NCI-H146 (cell line): ENCODE results near the gene CFAP221.

ENCODE experiments used
- DNase-seq: peaks from one replicate; lab custom pipeline; 2025; lab: John Stamatoyannopoulos, UW

Gene CFAP221

DNA sequence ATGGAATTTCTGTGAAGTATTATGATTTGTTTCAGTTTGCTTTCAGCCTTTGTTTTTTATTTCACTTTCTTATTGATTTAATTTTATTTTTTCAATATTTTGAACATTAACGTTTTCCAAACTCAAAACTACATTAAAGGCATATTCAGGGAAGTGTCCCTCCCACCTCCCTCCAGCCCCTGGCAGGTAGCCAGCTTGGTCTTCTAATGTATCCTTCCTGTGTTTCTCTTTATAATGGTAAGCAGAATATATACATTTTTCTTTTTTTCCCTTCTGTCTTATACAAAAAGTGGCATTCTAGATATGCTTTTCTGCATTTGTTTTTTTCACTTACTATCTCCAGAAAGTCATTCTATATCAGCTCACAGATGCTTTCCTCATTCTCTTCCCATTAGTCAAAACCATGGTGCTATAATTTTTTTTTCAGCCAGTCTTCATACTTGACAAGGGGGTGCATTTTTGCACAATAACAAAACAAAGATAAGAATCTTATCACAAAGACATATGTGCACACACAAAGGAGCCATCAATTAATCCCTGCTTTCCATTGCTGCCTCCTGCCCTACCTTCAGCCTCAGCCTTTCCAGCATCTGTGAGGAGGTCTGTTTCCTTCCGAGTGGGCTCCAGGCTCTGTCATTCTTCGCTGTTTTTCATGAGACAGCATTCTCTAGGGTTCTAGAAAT lies 101.1 kb downstream of the CFAP221 start:
- DNase-seq = no peak

DNA sequence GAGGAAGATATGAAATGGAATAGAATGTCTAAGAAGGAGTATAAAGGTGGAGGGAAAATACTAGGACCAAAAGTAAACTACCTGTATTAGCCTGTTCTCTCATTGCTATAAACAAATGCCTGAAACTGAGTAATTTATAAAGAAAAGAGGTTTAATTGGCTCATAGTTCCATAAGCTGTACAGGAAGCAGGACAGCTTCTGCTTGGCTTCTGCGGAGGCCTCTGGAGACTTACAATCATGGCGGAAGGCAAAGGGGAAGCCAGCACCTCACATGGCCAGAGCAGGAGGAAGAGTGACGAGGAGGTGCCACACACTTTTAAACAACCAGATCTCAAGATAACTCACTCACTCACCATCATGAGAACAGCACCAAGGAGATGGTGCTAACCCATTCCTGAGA lies 101.9 kb downstream of the CFAP221 start:
- DNase-seq = no peak

DNA sequence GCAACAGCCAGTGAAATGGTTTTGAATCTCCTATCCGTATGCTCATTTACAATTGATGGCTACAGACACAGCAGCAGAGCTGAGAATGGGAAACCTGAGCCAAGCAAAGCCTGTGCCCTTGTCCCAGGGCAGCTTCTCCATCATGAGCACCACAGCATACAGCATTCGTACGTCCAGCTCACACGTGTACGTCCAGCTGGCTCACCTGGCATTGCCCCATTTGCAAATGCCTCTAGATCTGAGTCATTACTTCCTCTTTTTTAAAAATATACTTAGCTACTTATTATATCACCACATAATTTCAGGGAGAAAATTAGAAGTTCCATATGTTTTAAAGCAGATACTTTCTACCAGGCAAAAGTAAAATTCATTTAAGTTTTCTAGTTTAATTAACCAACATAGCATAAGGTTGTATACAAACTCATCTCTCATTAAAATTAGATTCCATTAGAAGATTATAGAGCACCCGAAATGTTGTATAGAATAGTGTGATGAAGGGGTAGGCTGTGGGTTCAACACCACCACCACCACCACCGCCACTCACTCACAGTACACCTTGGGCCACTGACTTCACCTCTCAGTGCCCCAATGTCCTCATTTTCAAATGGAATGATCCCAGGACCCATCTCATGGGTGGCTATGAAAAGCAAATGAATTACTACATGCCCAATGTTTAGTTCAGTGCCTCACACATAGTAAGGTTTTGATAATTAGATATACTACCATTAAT lies 103.4 kb downstream of the CFAP221 start:
- no peak for DNase-seq

DNA sequence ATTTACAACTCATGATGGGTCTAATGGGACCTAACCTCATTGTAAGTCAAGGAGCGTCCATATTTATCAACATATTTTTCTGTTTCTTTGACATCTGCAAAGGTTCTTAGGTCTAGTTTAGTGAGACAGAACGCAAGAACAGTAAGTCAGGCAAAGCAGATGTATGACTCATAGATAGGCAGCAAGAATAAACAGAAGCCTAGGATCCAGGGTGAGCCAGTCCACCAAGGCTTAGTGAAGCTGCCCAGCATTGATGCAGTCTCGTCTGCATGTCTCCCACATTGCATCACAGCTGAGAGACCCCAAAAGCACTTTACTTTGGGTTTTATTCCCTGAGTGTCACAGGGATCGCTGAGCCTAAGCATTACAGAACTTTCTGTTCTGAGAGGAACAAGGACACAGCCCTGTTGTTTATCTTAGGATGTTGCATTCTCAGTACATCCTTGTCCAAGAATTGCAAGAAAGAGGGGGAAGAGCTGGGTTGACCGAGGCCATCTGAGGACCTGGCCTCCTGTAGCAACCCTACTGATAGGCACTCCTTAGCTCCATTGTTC lies 105.2 kb downstream of the CFAP221 start:
- DNase-seq = no peak

DNA sequence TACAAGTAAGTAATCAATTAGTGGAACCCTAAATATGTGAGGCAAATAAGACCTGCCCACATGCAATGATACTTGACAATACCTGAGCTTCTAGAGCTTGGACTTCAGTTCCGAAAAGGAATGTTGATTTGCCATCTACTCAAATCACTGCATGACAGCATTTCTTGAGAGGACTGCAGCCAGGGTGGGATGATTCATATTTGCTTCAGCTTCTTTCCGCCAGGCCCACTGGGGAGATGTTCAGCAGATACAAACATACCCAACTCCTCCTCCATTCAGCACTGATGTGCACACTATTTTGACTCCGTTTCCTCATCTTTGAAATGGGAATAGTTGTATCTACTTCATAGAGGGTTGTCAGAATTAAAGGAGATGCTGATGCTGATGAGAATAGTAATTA lies 106.0 kb downstream of the CFAP221 start:
- DNase-seq = no peak

DNA sequence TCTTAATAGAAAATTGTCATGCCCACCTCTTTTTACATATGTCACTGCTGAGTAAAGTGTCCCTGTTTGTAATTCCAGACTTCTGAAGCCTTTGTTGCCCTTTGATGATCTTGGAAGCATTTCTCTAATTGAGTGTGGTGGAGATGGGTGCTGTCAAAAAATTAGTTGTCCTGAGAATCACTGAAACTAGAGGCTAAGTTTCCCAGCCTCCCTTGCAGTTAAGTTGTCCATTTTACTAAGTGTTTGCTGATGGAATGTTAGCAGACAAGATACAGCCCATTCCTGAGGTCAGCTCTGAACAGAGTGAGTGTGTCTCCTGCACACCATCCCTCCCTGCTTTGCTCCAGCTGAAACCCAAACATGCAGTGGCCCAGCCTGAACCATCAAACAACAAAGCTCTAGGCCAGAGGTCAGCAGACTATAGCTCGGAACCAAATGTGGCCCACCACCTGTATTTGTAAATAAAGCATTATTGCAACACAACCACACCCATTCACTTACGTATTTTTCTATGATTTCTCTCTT lies 106.7 kb downstream of the CFAP221 start:
- no peak for DNase-seq

DNA sequence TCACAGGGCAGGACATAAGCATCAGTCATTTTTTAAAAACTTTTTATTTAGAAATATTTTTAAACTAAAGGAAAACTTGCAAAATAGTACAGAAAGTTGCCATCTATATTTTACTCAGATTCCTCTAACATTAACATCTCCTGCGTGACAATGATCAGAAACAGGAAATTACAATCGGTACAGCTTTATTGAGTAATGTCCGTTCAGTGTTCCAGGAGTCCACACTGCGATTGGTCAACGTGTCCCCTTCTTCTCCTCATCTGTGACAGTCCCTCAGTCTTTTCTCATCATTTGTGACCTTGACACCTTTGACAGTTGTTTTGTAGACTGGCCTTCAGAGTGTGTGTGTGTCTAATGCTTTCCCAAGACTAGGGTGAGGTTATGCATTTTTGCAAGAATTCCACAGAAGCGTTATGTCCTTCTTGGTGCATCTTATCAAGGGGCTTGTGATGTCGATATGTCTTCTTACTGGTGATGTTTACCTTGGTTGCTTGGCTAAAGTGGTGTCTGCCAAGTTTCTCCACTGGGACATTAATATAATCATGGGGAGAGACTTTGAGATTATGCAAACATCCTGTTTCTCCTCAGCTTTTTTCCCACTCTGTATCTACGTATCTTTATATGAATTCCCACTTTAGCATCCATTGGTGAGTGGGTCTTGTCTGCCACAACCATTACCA lies 113.4 kb downstream of the CFAP221 start:
- DNase-seq = no peak

DNA sequence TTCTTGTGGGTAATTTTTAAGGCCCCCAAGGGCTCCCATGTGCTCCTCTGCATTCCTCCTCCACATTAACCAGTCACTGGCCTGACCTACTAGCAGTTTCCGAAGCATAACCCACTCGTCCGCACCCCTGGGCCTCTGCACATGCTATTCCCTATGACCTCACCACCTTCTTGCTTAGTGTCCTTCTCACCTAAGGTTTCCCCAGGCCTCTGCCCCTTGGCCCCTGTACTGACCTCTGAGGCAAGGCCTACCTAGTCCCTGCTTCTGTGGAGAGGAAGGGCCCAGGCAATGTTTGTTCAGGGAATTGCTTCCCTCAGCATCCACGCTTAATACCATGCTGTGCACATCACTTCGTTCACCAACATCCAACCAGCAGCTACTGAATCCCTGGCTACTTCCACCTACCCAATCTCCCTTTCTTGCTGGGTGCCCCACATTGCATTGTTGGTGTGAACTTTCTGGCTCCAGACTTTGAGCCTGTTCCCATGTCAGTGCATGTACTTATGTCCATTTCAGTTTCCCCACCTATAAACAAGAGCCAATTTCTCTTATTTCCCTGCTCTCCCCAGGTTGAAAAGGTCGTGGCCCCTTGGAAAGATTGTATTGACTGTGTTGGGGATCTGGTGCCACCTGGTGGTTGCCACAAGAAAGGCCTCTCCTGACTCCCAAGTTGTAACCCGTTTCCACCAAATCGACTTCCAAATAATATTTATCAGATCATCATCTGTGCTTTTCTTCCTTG lies 115.5 kb downstream of the CFAP221 start:
- peak; percentile 44 for DNase-seq

DNA sequence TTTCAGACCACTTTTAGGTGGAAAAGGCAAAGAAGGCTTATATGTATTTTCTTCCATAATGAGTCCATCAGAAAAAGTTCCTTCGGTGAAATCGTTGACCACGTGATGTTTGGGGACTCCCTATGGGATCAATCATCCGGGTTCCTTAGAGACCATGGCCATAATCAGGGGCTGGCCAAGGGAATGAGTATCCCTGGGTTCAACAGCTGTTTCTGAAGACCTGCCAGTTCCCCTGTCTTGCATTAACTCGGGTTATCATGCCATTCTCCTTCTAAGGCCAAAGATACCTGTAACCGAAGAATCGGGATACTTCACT lies 116.1 kb downstream of the CFAP221 start:
- DNase-seq = no peak

DNA sequence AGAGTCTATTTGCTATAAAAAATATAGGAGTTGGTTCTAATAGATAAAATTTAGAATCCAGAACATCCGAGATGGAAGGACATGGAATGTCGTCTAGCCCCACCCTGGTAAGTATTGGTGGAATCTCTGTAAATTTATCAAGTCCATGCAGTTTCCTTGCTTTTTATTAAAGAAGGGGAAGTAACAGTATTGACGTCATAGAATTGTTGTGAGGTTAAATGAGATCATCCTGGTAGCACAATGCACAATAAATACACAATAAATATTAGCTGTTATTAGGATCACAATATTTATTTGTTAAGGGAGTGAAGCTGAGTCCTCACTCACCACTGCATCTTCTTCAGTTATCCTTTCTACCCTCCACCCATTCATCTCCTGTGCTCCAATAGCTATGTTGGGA lies 118.0 kb downstream of the CFAP221 start:
- no peak for DNase-seq

DNA sequence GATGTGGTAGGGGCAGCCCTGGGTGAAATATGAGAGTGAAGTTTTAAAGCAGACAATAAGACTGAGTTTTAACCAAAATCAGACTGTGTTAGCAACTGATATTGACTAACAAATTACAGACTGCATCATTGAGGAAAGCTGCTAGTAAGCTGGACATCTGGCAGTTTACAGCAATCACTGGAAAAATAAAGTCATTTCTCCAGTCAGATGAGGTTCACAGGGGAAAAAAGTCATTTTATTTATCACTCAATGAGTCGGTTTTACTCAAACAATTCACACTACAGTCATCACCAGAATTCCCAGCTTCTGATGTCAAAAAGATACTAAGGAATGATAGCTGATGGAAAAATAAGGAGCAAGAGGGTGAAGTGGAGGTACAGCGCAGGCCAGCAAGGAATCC lies 124.3 kb downstream of the CFAP221 start:
- DNase-seq = no peak

DNA sequence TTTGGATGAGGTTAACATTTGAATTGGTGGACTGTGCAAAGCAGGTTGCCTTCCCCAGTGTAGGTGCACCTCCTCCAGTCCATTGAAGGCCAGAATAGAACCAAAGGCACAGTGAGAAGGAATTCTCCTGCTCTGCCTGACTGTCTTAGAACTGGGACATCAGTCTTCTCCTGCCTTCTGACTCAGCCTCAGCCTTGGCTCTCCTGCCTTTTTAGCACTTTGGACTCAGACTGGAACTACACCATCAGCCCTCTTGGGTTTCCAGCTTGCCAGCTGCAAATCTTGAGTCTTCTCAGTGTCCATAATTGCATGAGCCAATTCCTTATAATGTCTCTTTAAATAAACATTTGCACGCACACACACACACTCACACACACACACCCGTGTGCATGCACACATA lies 126.8 kb downstream of the CFAP221 start:
- no peak for DNase-seq

DNA sequence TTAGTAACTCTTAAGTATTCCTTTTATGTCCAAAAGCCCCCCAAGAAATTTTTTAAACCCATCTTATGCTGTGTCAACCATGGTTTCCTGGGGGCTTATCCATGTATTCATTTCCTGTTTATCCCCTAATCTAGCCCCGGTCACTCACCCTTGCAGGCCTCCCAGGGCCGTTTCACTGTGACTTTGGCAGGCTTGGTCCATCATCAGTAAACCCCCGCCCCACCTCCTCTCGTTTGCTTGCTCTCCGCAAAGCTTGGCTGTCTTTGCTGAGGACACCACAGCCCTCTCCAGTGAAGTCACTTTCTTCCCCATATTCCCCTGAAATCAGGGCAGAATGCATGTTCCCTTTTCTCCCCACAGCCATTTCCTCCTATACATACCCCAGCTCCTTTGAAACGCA lies 127.5 kb downstream of the CFAP221 start:
- DNase-seq = no peak

DNA sequence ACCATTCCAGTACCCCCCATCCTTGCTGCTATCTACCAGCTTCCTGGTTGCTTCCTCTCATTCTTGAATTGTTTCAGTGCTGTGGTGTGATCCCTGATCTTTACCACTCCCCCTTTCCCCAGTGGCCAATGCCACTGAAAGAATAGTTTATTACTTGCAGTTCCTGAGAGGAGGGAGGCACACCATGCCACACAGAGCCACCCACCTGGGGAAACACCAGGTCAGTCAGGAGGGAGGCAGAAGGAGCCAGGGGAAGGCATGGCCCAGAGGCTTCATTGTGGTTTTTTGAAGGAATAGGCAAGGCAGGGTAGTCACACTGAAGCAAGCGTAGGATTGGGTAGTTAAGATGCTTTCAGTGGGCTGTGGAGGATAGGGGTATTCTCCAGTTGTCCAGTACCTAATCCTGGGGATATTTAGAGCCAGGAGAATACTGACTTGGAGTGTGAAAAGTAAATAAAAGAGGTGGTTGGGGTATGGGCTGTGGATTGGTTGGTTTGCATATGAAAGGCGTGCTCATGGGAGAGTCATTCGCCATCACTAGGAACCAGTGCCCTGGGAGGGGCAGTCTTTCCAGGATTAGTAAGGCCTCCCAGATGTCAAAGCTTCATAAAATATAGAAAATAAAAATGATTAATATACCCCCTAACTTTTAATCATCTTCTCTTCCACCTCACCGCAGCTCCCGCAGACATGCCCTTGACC lies 128.1 kb downstream of the CFAP221 start:
- DNase-seq = no peak

DNA sequence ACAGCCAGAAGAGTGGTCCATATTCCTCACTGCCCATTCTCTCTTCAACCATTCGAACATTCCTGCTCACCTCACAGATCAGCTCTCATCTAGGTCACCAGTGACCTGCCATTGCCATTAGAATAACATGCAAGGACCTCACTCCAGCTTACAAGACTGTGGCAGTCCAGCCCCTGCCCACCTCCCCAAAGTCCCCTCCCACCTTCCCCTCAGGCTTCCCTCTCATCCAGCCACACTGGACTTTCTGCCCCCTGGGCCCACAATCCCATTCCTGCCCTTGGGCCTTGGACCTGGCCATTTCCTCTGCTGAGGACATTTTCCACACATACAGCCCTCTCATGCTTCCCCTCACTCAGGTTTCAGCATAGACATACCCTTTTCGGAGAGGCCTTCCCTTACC lies 129.5 kb downstream of the CFAP221 start:
- no peak for DNase-seq

DNA sequence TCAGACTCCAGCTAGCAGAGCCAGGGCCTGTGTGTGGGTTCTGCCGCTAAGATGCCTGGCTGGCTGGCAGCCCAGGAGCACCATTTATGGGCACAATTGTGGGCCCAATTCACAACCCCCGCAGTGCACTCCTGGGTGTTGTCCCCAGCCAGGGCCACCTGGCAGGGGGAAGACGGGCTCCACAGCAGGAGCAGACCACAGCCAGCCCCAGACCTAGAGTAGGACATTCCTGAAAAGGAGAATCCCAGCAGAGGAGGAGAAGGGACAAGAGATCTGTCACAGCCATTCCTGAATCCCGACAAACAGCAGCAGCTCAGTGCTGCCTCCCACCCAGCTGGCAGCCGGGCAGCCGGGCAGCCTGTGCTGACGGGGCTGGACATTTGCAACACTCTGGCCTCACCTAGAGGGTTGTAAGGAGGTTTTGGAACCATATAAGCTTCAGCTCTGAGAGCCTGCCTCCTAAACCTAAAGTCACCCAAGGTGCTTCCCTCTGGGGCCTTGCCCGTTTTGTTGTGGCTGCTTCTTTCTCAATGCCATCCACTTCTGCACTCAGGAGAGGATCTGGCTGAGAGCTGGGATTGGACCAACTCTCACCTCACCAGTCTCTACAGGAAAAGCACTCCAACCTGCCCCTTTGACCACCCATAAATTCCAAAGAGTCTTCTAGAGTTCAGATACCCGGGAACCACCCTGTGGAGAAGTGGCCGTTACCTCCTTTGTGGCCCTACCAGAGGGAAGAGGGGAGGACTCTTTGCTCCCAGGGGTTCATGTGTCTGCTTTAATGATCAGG lies 130.7 kb downstream of the CFAP221 start:
- peak; percentile 15 for DNase-seq

DNA sequence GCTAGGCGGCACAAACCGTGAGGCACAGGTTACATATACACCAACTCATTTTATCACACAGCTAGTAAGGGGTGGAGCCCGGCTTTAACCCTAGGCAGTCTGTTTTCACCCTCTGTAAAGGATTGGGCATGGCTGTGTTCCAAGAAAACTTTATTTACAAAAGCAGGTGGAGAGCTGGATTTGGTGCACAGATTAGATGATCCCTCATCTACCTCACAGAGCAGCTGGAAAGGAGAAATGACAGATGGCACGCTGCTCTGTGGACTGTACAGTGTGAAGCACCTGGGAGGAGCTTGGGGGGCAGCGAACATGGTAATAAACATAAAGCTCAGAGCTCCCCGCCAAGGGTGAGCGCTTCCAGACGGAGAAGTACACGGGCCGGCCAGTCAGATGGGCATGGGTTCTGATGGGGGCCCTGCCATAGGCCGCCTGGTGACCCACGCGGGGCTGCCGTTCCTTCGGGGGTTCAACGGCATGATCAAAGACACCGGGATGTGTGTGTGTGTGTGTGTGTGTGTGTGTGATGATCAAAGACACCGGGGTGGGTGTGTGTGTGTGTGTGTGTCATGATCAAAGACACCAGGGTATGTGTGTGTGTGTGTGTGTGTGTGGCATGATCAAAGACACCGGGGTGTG lies 133.9 kb downstream of the CFAP221 start:
- DNase-seq = peak; percentile 70

DNA sequence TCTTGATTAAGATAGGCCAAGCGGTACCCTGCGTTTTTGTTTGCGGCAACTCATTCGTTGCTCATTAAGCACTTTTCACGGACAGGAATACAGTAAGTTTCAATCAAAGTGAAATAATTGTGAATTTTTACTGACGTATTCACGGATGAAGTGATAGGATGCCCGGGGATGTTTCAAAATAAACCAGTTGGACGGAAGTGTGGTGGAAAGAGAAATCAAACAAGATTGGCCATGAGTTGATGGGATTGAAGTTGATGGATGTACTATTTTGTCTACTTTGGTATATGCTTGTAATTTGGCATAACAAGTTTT lies 135.2 kb downstream of the CFAP221 start:
- DNase-seq = no peak

DNA sequence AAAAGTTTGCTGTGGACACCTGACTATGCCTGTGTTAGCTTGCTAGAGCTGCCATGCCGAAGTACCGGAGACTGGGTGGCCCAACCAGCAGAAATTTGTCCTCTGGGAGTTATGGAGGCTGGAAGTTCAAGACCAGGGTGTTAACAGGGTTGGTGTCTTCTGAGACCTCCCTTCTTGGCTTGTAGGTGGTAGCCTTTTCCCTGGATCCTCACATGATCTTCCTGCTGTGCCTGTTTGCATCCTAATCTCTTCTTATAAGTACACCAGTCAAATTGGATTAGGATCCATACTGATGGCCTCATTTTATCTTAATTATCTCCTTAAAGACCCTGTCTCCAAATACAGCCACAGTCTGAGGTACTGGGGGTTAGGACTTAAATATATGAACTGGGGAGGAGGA lies 135.6 kb downstream of the CFAP221 start:
- no peak for DNase-seq

DNA sequence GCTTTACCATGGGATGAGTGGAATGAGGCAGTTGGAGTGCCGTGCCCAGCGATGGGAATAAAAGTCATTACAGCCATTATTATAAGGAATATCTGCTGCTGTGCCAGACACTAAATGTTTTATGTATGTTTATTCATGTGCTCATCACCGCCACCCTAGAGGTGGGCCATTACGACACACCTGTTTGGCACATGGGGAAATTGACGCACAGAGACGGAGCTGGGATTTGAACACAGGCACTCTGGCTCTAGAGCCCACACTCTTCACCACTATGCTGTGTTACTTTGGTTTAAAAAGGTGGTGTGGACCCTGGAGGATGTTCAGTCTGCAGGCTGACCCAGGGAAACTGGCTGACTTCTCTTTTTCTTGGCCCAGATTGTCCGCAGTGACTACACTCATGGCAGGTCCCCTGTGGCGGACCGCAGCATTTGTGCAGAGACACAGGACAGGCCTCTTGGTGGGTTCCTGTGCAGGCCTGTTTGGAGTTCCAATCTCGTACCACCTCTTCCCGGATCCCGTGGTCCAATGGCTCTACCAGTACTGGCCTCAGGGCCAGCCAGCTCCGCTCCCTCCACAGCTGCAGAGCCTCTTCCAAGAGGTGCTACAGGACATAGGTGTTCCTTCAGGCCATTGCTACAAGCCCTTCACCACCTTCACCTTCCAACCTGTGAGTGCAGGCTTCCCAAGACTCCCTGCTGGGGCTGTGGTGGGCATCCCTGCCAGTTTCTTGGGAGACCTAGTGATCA lies 136.4 kb downstream of the CFAP221 start:
- DNase-seq = no peak
